PC-3 (cell line): ENCODE results near the gene HLA-DMB. TPM values are rescaled to one million over a fixed set of nuclear protein-coding genes. Genes with fewer than 3 reads are reported as not detected.
A peak's percentile ranks its signal among the peaks of the same experiment; 100 is the strongest.

Source experiments
- ATAC-seq: fragments of 200-7000 bp; cut with Tn5 transposase; 2 replicates; pipeline ENCODE4 v1.9.1; 2020; ENCODE audit warnings: mild to moderate bottlenecking, moderate library complexity
- BruUV-seq: library from RNA; stranded (reverse); fragments of 400-500 nt; replicated peaks from 2 replicates; lab custom pipeline; 2021; lab: Mats Ljungman, UMichigan
- CTCF ChIA-PET: fragments of 300-600 bp; sonication (Branson Sonifier 250); formaldehyde crosslinking; loops from one replicate; lab custom pipeline; 2022; ENCODE audit warnings: antibody characterized with exemption; lab: Charles Lee
- POLR2A ChIA-PET: fragments of 300-600 bp; sonication (Branson Sonifier 250); formaldehyde crosslinking; loops from one replicate; lab custom pipeline; 2022; ENCODE audit warnings: antibody characterized with exemption; ENCODE audit not compliant: unreplicated experiment; lab: Charles Lee
- DNase-seq: peaks from one replicate; pipeline ENCODE4 v3.0.0-alpha.2; 2015
- H2AFZ ChIP-seq: fragments of 300-600 bp; sonication (generic); 2 replicates; pipeline ENCODE4 v1.6.0; 2016; ENCODE audit warnings: antibody characterized with exemption, low read length
- H3F3A ChIP-seq: fragments of 300-600 bp; sonication (generic); one replicate; pipeline ENCODE4 v1.6.0; 2017; ENCODE audit warnings: antibody characterized with exemption, low read length, control low read depth, mild to moderate bottlenecking; ENCODE audit not compliant: unreplicated experiment
- H3K27ac ChIP-seq: fragments of 300-600 bp; sonication (generic); 2 replicates; pipeline ENCODE4 v1.5.1; 2016; ENCODE audit warnings: mild to moderate bottlenecking, low read length
- H3K27me3 ChIP-seq: fragments of 300-600 bp; sonication (generic); 2 replicates; pipeline ENCODE4 v1.6.1; 2016; ENCODE audit warnings: low read length, mixed read lengths
- H3K36me3 ChIP-seq: fragments of 300-600 bp; sonication (generic); 2 replicates; pipeline ENCODE4 v1.6.1; 2016; ENCODE audit warnings: low read depth, mixed run types, low read length, mixed read lengths
- H3K4me1 ChIP-seq: fragments of 300-600 bp; sonication (generic); 2 replicates; pipeline ENCODE4 v1.5.1; 2016; ENCODE audit warnings: low read length; ENCODE audit not compliant: insufficient read depth
- H3K4me2 ChIP-seq: fragments of 300-600 bp; sonication (generic); 2 replicates; pipeline ENCODE4 v1.6.0; 2016; ENCODE audit warnings: low read length
- H3K4me3 ChIP-seq: fragments of 300-600 bp; sonication (generic); 2 replicates; pipeline ENCODE4 v1.5.1; 2016; ENCODE audit warnings: mild to moderate bottlenecking, low read length, mixed read lengths
- H3K79me2 ChIP-seq: fragments of 300-600 bp; sonication (generic); 2 replicates; pipeline ENCODE4 v1.6.1; 2017; ENCODE audit warnings: low read length, mixed read lengths
- H3K9ac ChIP-seq: fragments of 300-600 bp; sonication (generic); 2 replicates; pipeline ENCODE4 v1.6.0; 2016; ENCODE audit warnings: mild to moderate bottlenecking, low read length
- H3K9me2 ChIP-seq: fragments of 300-600 bp; sonication (generic); replicated peaks from 2 replicates; pipeline ENCODE4 v1.6.1; 2016; ENCODE audit warnings: mixed run types, low read length, mixed read lengths
- H3K9me3 ChIP-seq: fragments of 300-600 bp; sonication (generic); 2 replicates; pipeline ENCODE4 v1.6.1; 2016; ENCODE audit warnings: low read length, mixed read lengths
- H4K20me1 ChIP-seq: fragments of 300-600 bp; sonication (generic); 2 replicates; pipeline ENCODE4 v1.6.1; 2016; ENCODE audit warnings: low read length, mixed read lengths
- EZH2 ChIP-seq: fragments of 300-600 bp; sonication (generic); IDR thresholded peaks from one replicate; pipeline ENCODE4 v1.6.1; 2017; ENCODE audit warnings: antibody characterized with exemption, mild to moderate bottlenecking, low read length; ENCODE audit not compliant: unreplicated experiment
- EZH2phosphoT487 ChIP-seq: fragments of 300-600 bp; sonication (generic); IDR thresholded peaks from 2 replicates; pipeline ENCODE4 v1.6.1; 2018; ENCODE audit warnings: mild to moderate bottlenecking, antibody characterized with exemption, low read length, borderline replicate concordance
- intact Hi-C: fragments of 100-400 bp; cut with micrococcal nuclease; formaldehyde crosslinking; loops from 2 replicates; pipeline ENCODE4 v1.9.0; 2023
- total RNA-seq: library from RNA; depleted of rRNA; stranded (reverse); fragments of >200 nt; gene quantifications from 2 replicates; pipeline ENCODE4 v1.2.3, GENCODE V29; 2014
- TF ChIP-seq, protein P1 (sequence below): fragments of 300-600 bp; sonication (generic); conservative IDR thresholded peaks from 2 replicates; pipeline ENCODE4 v1.5.1; 2017; ENCODE audit warnings: antibody characterized with exemption, low read depth, mild to moderate bottlenecking, low read length

The HLA-DMB gene
- total RNA-seq, 1 experiment from 2014 or later: not detected

DNA sequence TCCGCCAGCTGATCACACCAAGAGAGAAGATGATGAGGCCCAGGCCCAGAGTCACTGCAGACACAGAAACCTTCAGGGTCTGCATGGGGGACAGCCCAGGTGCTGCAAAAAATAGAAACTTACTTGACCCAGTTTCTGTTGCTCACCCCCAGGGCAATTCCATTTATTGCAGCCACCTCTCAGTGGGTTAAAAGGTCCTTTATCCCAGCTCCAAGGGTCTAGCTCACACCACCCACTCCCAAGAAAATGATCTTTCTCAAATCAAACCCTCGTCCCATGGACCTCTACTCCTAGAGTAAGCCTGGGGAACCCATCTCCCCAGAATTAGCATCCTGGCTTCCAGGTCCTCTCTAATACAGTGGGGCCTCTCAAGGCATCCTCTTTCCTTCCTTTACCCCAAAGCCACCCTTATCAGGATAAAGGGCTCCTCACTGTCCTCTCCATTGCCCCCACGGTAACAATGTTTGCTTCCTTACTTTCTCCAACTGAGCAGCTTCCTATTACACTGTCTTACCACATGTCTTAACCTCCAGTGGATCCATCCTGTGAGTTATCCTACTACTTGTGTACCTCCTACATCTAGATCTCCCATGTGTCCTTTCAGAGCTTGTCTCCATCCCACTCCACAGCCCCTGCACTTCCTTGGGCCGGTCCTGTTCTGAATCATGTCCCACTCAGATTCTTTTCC, 5.1 kb downstream of the HLA-DMB start:
- TF ChIP-seq EZH2phosphoT487 (no peak), EZH2 (no peak)
- TF ChIP-seq, protein P1, sequence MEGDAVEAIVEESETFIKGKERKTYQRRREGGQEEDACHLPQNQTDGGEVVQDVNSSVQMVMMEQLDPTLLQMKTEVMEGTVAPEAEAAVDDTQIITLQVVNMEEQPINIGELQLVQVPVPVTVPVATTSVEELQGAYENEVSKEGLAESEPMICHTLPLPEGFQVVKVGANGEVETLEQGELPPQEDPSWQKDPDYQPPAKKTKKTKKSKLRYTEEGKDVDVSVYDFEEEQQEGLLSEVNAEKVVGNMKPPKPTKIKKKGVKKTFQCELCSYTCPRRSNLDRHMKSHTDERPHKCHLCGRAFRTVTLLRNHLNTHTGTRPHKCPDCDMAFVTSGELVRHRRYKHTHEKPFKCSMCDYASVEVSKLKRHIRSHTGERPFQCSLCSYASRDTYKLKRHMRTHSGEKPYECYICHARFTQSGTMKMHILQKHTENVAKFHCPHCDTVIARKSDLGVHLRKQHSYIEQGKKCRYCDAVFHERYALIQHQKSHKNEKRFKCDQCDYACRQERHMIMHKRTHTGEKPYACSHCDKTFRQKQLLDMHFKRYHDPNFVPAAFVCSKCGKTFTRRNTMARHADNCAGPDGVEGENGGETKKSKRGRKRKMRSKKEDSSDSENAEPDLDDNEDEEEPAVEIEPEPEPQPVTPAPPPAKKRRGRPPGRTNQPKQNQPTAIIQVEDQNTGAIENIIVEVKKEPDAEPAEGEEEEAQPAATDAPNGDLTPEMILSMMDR: no peak
- Histone ChIP-seq H3K79me2 (no peaks in the 10 kb centered on the region), H2AFZ (no peak overlapping the region), H3K4me3 (no peak overlapping the region), H3K4me2 (no peak overlapping the region), H4K20me1 (no peaks in the 10 kb centered on the region), H3K36me3 (no peaks in the 10 kb centered on the region), H3K4me1 (peaks cover 2% of the 10 kb centered on the region; the same call in 1 of the 2 replicates), H3K27me3 (peaks cover 42% of the 10 kb centered on the region), H3K9ac (no peak overlapping the region), H3K27ac (no peak overlapping the region), H3K9me3 (no peaks in the 10 kb centered on the region), H3K9me2 (no peaks in the 10 kb centered on the region), H3F3A (no peaks in the 10 kb centered on the region)
- POLR2A ChIA-PET: no interaction called here
- CTCF ChIA-PET: no interaction called here
- intact Hi-C loops: no loop called here
- no TSS peak for BruUV-seq
- no peak for DNase-seq
- no peak for ATAC-seq

DNA sequence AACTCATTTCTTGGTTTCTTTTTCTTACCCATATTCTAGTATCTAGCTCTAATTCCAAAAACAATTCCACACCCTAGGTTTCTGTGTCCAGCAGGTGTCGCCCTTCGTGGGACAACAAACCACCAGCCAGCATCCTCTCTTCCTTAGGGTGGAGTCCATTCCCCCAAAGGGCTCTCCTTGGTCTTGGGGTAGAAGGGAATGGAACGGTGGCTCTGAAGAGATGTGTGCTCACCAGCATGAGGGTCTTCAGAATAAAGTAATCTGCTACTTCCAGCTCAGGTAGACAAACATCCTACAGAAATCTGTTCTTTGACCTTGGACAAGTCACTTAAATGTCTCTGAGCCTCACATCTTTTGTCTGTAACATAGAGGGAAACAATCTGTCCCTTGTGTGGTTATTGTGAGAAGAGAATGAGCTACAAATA, 7.2 kb downstream of the HLA-DMB start:
- H3K9me3 ChIP-seq: no peaks in the 10 kb centered on the region
- H2AFZ ChIP-seq: no peak overlapping the region
- no peaks in the 10 kb centered on the region for H3F3A ChIP-seq
- no peak overlapping the region for H3K9ac ChIP-seq
- CTCF ChIA-PET: interaction anchor here (0.6 to 2.6 kb wide), 13 partner anchors 13 to 135 kb away, joined by 3 to 74 read pairs (median 4); partner anchors contain the start of gene HLA-DMA
- H3K79me2 ChIP-seq: no peaks in the 10 kb centered on the region
- TF ChIP-seq, protein P1: peak; percentile 92
- TF ChIP-seq EZH2: no peak
- DNase-seq (peak; percentile 80), ATAC-seq (peak; percentile 71)
- no peaks in the 10 kb centered on the region for H3K36me3 ChIP-seq
- no TSS peak for BruUV-seq
- H3K4me1 ChIP-seq: no peaks in the 10 kb centered on the region
- H3K4me2 ChIP-seq: no peak overlapping the region
- no peaks in the 10 kb centered on the region for H4K20me1 ChIP-seq
- H3K27me3 ChIP-seq: peaks cover 44% of the 10 kb centered on the region
- H3K9me2 ChIP-seq: no peaks in the 10 kb centered on the region
- H3K27ac ChIP-seq: no peak overlapping the region
- no peak overlapping the region for H3K4me3 ChIP-seq
- POLR2A ChIA-PET: interaction anchor here (0.6 to 1.0 kb wide), 2 partner anchors 41 to 51 kb away, joined by 5 read pairs; no protein-coding TSS in a partner anchor
- intact Hi-C loops: loop anchor here (1.0 to 5.0 kb wide), 3 partner anchors 13 to 51 kb away; no protein-coding TSS in a partner anchor
